GM21717 (cell line): Measurements from ENCODE around the gene SYTL4.

Source experiments
- ATAC-seq: cut with Tn5 transposase; IDR thresholded peaks from one replicate; pipeline ENCODE4 v1.9.1; 2021; ENCODE audit warnings: mild to moderate bottlenecking, moderate library complexity; ENCODE audit not compliant: unreplicated experiment

The SYTL4 gene

DNA sequence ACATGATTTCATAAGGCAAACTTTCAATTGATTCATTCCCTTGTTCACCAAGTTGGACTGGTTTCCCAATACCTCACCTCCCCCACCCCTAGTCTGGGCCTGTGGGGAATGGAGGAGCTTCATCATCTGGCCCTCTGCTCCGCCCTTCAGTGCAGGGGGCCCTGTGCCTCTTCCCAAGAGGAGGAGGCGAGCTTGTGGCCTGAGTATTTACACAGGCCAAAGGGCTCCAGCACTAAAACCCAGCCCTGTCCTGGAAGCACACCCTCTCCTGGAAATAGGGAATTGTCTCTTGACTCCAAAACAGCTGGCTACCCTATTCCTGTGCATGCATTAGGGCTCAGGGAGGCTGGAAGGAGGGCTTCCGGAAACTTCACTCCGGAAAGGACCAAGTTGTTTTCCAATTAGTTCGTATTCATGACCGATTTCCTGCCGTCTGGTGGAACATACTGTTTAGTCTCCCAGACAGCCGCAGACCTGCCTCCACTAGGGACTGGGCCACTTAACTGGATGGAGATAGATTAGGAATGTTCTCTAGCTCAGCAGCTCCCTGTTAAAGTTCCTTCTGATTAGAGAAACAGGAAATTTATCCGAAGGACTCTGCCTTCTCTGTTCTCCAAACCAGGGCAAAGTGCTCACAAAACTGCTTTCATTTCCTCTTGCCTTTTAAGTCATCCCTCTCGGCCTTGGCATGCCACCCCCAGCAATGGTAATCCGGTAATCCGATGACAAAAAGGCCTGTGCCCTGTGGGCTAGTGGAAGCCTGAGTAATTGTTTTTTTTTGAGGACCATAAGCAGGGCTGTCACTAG is 82.2 kb downstream of the SYTL4 start:
- ATAC-seq, result no peak

GRCh38 chrX:100648458-100649417 is 83.2 kb downstream of the SYTL4 start:
- ATAC-seq, result no peak

- ATAC-seq, result no peak
These were observed 84.2 kb downstream of the SYTL4 start for GRCh38 chrX:100647739-100648138.

- no peak for ATAC-seq
These were observed 84.8 kb downstream of the SYTL4 start for GRCh38 chrX:100647095-100647494.

- ATAC-seq, result no peak
These were observed 86.8 kb downstream of the SYTL4 start for GRCh38 chrX:100645106-100645505.

DNA sequence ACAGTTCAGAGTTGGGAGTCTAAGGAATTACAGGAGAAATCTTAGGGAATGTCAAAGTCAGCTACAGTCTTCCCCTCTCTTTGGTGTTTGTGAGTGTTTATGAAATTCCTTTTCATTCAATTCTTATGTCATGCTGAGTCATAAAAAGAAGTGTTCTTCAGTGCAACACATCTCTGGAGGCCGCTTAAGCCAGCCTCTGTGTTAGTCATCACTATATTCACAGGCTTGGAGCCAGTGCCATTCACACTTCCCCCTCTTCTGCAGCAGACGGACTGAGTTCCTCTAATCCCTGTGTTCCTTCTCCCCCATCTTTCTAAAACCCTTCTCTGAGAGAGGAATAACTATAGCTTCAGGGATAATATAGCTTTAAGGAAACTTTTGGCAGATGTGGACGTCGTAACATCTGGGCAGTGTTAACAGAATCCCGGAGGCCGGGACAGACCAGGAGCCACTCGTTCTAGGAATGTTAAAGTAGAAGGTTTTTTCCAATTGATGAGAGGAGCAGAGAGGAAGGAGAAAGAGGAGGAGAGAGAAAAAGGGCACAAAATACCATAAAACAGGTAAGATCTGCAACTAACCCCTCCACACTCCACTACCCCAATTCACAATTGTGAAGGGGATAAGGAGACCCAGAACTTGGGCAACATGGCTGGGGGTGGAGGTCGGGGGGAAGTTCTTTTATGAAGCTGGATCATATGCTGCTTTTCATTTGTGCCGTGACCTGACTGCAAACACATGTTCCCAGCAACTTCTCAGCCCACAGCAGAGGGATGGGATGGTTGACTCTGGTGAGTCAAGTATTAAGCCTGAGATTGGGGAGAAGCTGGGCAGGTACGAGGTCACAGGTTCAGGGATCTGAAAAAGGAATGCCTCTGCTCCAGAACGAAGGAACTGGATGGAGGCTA is 87.7 kb downstream of the SYTL4 start, which contains the start of gene SRPX2:
TSS of gene SRPX2 (plus strand) at position 244 of the 905 bp plus-strand sequence. CDS start 2,124 bp downstream, outside the sequence.
- ATAC-seq, result peak; percentile 85

GRCh38 chrX:100643212-100643611 is 88.7 kb downstream of the SYTL4 start:
- ATAC-seq, result no peak

DNA sequence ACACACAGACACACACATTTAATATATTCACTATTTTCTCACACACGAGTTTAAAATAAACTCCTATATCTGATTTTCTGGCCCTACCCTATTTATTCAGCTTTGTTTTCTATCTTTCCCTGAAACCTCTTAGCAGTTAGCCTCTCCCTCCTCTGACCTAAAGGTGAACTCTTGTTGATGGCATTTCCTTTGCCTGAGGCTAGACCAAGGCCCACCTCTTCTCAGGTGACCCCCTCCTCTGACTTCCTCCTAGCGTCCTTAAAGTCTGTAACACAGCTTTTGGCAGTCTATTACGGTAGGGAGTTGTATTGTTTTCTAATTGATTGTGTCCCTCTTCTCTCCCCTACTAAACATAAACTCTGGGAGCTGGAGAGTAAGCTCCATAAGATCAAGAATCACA is 89.6 kb downstream of the SYTL4 start:
- no peak for ATAC-seq

GRCh38 chrX:100636321-100636991 is 95.5 kb downstream of the SYTL4 start, which contains the start of gene TSPAN6:
TSS of gene TSPAN6 (minus strand) at chrX:100636806. CDS start at chrX:100636694, 112 bp downstream.
- peak; percentile 85 for ATAC-seq

- ATAC-seq, result no peak
These were observed 96.0 kb downstream of the SYTL4 start for GRCh38 chrX:100635989-100636320.

- no peak for ATAC-seq
These were observed 96.9 kb downstream of the SYTL4 start for GRCh38 chrX:100635040-100635439.

- ATAC-seq, result peak; percentile 96
These were observed 105.9 kb downstream of the SYTL4 start for GRCh38 chrX:100625985-100626491.
